HG03354 (cell line): ENCODE data around the gene ARHGEF11.

Source experiments
- ATAC-seq: cut with Tn5 transposase; IDR thresholded peaks from one replicate; pipeline ENCODE4 v1.9.1; 2021; ENCODE audit warnings: mild to moderate bottlenecking; ENCODE audit not compliant: unreplicated experiment, poor library complexity, severe bottlenecking

ARHGEF11 gene

GRCh38 chr1:156921053-156921529 is 124.5 kb downstream of the ARHGEF11 start:
- ATAC-seq, result no peak

GRCh38 chr1:156920233-156921052 is 125.1 kb downstream of the ARHGEF11 start, which contains the start of gene LRRC71:
LRRC71 (plus strand) TSS chr1:156920632; CDS start chr1:156920804, 172 bp downstream.
- ATAC-seq, result no peak

- ATAC-seq, result no peak
These were observed 131.1 kb downstream of the ARHGEF11 start for GRCh38 chr1:156914440-156914856.

GRCh38 chr1:156913809-156914387 is 131.6 kb downstream of the ARHGEF11 start:
- no peak for ATAC-seq

GRCh38 chr1:156912861-156913808 is 132.4 kb downstream of the ARHGEF11 start:
- no peak for ATAC-seq

GRCh38 chr1:156912310-156912709 is 133.2 kb downstream of the ARHGEF11 start:
- ATAC-seq, result no peak

- no peak for ATAC-seq
These were observed 133.8 kb downstream of the ARHGEF11 start for GRCh38 chr1:156911577-156912298.

- ATAC-seq, result no peak
These were observed 135.2 kb downstream of the ARHGEF11 start for GRCh38 chr1:156910309-156910782.

GRCh38 chr1:156909671-156910070 is 135.9 kb downstream of the ARHGEF11 start:
- ATAC-seq, result no peak

GRCh38 chr1:156908955-156909354 is 136.6 kb downstream of the ARHGEF11 start:
- ATAC-seq, result no peak

- no peak for ATAC-seq
These were observed 137.0 kb downstream of the ARHGEF11 start for GRCh38 chr1:156908541-156908940.

- ATAC-seq, result no peak
These were observed 139.2 kb downstream of the ARHGEF11 start for GRCh38 chr1:156906206-156906906.

- ATAC-seq, result no peak
These were observed 139.9 kb downstream of the ARHGEF11 start for GRCh38 chr1:156905651-156906050.

- no peak for ATAC-seq
These were observed 140.4 kb downstream of the ARHGEF11 start for GRCh38 chr1:156905176-156905575.

- no peak for ATAC-seq
These were observed 141.2 kb downstream of the ARHGEF11 start for GRCh38 chr1:156904187-156904959.

GRCh38 chr1:156903328-156904091 is 142.0 kb downstream of the ARHGEF11 start:
- no peak for ATAC-seq
